GM12878 (cell line): Measurements from ENCODE around the gene NRG2.

Experiments
- ASH2L ChIP-seq: fragments of 300-600, 200-600 bp; sonication (generic); IDR thresholded peaks from 2 replicates; pipeline ENCODE4 v1.6.1; 2017; ENCODE audit warnings: low read depth, mild to moderate bottlenecking, borderline replicate concordance
- ATF2 ChIP-seq: IDR thresholded peaks from 2 replicates; pipeline ENCODE4 v1.6.1; 2012; ENCODE audit warnings: low read length, inconsistent platforms
- ATF3 ChIP-seq: IDR thresholded peaks from 2 replicates; pipeline ENCODE4 v1.6.1; 2011; ENCODE audit warnings: low read depth, mild to moderate bottlenecking, low read length, moderate library complexity, borderline replicate concordance; ENCODE audit errors: extremely low read depth
- CBX5 ChIP-seq: sonication (generic); IDR thresholded peaks from 2 replicates; pipeline ENCODE4 v1.6.1; 2016; ENCODE audit warnings: low read depth, moderate library complexity, mild to moderate bottlenecking, inconsistent platforms
- CHD1 ChIP-seq: IDR thresholded peaks from 2 replicates; pipeline ENCODE4 v1.6.1; 2012; ENCODE audit warnings: low read depth, low read length, improper control_type of control experiment
- MAX ChIP-seq: IDR thresholded peaks from 2 replicates; pipeline ENCODE4 v1.6.1; 2012; ENCODE audit warnings: low read depth, low read length, improper control_type of control experiment
- PML ChIP-seq: IDR thresholded peaks from 2 replicates; pipeline ENCODE4 v1.6.1; 2012; ENCODE audit warnings: low read length, inconsistent platforms
- POLR2A ChIP-seq: IDR thresholded peaks from 2 replicates; pipeline ENCODE4 v1.6.1; 2011; ENCODE audit warnings: low read depth, mild to moderate bottlenecking, low read length
- RBBP5 ChIP-seq: fragments of 200-600 bp; sonication (generic); conservative IDR thresholded peaks from 2 replicates; pipeline ENCODE4 v1.6.1; 2016
- SIN3A ChIP-seq: IDR thresholded peaks from 2 replicates; pipeline ENCODE4 v1.6.1; 2012; ENCODE audit warnings: low read depth, low read length, improper control_type of control experiment
- SIX5 ChIP-seq: IDR thresholded peaks from 2 replicates; pipeline ENCODE4 v1.6.1; 2011; ENCODE audit warnings: mild to moderate bottlenecking, low read depth, low read length, moderate library complexity; ENCODE audit not compliant: severe bottlenecking
- SPI1 ChIP-seq: IDR thresholded peaks from 2 replicates; pipeline ENCODE4 v1.6.1; 2011; ENCODE audit warnings: low read depth, mild to moderate bottlenecking, low read length, moderate library complexity, borderline replicate concordance; ENCODE audit not compliant: insufficient read depth
- ZSCAN29 ChIP-seq: fragments of 450-650 bp; IDR thresholded peaks from 2 replicates; pipeline ENCODE4 v1.6.1; 2017; ENCODE audit warnings: mild to moderate bottlenecking, moderate library complexity
- TF ChIP-seq, protein P1 (sequence below), 3 experiments: IDR thresholded peaks in 2 of 3; conservative IDR thresholded peaks in 1 of 3; 2 replicates each; pipeline ENCODE4 v1.5.1; 2011; ENCODE audit warnings: low read depth in 3 of 3, low read length in 3 of 3, mild to moderate bottlenecking in 3 of 3, control low read depth in 2 of 3, moderate library complexity in 2 of 3, inconsistent platforms in 1 of 3, mixed read lengths in 1 of 3; ENCODE audit not compliant: control insufficient read depth in 2 of 3, insufficient read depth in 1 of 3; ENCODE audit errors: extremely low read depth in 1 of 3

- TF ChIP-seq CBX5 (no peak), PML (no peak), SIN3A (no peak), MAX (no peak), POLR2A (no peak), ATF3 (no peak), SIX5 (no peak), ZSCAN29 (no peak), RBBP5 (no peak), CHD1 (no peak), SPI1 (no peak), ATF2 (no peak), ASH2L (no peak)
- TF ChIP-seq, protein P1, sequence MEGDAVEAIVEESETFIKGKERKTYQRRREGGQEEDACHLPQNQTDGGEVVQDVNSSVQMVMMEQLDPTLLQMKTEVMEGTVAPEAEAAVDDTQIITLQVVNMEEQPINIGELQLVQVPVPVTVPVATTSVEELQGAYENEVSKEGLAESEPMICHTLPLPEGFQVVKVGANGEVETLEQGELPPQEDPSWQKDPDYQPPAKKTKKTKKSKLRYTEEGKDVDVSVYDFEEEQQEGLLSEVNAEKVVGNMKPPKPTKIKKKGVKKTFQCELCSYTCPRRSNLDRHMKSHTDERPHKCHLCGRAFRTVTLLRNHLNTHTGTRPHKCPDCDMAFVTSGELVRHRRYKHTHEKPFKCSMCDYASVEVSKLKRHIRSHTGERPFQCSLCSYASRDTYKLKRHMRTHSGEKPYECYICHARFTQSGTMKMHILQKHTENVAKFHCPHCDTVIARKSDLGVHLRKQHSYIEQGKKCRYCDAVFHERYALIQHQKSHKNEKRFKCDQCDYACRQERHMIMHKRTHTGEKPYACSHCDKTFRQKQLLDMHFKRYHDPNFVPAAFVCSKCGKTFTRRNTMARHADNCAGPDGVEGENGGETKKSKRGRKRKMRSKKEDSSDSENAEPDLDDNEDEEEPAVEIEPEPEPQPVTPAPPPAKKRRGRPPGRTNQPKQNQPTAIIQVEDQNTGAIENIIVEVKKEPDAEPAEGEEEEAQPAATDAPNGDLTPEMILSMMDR (IDR thresholded peaks at IDR 0.05 in 2 of 3, conservative IDR thresholded peaks at IDR 0.05 in 1 of 3; ENCODE audit: control insufficient read depth in 2 of 3, extremely low read depth in 1 of 3, insufficient read depth in 1 of 3, low read depth in 3 of 3, low read length in 3 of 3), result no peak
These were observed 78.0 kb downstream of the NRG2 start for GRCh38 chr5:139964994-139965565.
